Stomach (tissue), 4 donors: Measurements from ENCODE around the gene KCNQ5.

ENCODE experiments used
- CTCF ChIP-seq, 7 experiments: fragments of 450-650 bp in 4 of 7; fragments of 200-600 bp in 3 of 7; sonication (generic) in 3 of 7; IDR thresholded peaks; one replicate each; pipeline ENCODE4 v1.5.1; 2016 to 2019; ENCODE audit warnings: antibody characterized with exemption in 7 of 7, control low read depth in 2 of 7, mild to moderate bottlenecking in 1 of 7
- POLR2A ChIP-seq, 4 donors: fragments of 450-650 bp; IDR thresholded peaks; one replicate each; pipeline ENCODE4 v1.6.1; 2016; ENCODE audit warnings: antibody characterized with exemption in 4 of 4, control low read depth in 2 of 4, mild to moderate bottlenecking in 1 of 4, moderate library complexity in 1 of 4
- POLR2AphosphoS5 ChIP-seq, 3 donors: sonication (generic); formaldehyde crosslinking; IDR thresholded peaks; one replicate each; pipeline ENCODE4 v1.6.1; 2016; ENCODE audit warnings: antibody characterized with exemption in 3 of 3

- no peak for TF ChIP-seq POLR2A (IDR thresholded peaks at IDR 0.05)
- no peak for TF ChIP-seq CTCF (IDR thresholded peaks at IDR 0.05)
- TF ChIP-seq POLR2AphosphoS5 (IDR thresholded peaks at IDR 0.05) = no peak
Measured at GRCh38 chr6:72842140-72842539, 220.3 kb downstream of the KCNQ5 start.
